ENCODE data around the gene SLC45A3.
A peak's percentile ranks its signal among the peaks of the same experiment; 100 is the strongest.
"Not testable (repeated sequence)": the region's sequence is repeated elsewhere in the genome, so short reads cannot be mapped to it uniquely, and the experiment has no call there.

SLC45A3 gene

DNA sequence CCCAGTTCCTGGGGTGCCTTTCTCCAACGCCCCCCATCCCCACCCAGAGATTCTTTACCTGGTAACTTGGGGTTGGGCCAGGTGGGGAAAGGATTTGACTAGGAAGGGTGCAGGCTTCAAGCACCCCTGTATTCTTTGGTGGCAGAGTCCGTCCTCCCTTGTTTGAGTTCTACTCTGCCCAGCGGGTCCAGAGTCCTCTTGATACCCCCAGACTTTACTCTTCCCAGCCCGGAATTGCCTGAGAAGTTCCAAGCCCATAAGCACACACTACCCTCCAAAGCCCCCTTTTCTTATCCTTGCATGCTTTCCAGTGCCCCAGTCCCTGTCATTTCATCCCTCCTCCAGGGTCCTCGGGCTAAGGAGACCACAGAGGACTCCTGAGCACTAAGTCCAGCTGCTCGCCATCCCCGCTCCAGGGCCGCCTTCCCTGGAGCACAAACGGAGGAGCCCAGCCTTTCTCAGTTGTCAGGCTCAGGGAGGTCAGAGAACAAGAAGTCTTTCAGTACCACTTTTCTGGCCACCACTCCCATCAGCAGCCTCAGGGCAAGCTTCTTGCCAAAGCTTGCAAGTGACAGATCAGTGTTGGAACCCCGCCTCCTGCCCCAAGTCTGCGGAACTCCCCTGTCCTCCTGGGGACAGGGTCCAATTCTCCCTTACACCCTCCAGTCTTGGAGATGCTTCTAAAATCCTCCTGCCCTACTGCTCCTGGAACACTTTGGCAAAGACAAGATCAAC, 12.2 kb downstream of the SLC45A3 start:
- DNase-seq: no peak

DNA sequence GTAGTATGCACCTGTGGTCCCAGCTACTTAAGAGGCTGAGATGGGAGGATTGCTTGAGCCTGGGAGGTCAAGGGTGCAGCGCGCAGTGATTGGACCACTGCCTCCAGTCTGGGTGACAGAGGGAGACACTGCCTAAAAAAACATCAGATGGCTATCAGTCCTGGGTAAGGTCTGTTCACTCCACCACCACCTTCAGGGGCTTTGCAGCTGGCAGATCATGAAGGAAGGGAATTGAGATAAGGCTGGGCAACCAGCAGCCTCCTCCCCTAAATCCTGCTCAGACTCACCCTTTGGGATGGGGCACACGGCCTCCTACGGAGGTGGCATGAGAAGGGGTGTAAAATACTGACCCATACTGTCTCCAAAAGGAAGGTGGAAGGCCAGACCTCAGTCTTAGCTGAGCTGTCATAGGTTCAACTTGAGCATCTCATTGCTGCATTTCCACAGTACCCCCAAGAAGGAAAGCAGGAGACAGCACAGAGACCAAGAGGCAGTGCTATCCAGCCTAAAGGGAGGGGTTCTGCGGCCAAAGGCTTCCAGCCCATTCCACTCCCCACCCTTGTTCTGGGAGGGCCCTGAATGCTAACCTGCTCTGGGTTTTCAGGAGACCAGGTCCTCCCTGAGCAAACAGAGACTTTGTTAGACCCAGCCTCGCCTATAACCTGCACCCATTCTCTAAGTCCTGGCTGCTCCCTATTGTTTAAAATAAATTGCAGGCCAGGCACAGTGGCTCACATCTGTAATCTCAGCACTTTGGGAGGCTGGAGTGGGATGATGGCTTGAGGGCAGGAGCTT, 13.7 kb downstream of the SLC45A3 start:
- no peak for DNase-seq

DNA sequence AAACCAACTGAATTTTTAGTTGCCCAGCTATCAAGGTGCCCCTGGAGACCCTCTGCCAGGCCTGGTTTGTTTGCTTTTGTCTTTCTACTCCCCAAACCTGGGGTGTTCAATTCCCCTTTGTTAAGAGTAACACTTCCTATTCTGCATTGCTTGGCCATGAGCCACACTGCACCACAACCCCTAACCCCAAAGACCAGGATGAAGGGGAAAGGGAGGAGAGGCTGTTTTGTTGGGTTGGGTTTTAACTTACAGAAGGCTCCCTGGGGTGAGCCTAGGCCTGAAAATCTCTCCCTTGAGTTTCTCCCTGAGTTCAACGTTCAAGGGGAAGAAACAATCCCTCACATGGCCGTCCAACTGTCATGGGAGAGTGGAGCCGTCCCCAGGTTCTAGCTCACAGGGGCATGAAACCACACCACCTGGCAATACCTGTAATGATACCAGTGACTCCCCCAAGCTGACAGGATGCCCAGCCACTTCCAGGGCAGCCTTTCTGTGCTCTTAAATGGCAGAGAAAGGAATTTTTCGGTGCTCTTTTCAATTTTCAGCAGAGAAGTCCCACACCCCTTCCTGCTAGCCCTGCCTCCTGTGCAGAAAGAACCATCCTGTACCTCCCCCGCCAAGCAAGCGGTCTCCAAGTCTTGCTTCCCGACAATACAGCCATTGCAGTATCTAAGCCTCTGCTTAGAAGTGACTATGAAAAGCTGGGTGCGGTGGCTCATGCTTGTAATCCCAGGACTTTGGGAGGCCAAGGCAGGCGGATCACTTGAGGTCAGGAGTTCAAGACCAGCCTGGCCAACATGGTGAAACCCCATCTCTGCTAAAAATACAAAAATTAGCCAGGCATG, 14.9 kb downstream of the SLC45A3 start:
- DNase-seq: no peak

DNA sequence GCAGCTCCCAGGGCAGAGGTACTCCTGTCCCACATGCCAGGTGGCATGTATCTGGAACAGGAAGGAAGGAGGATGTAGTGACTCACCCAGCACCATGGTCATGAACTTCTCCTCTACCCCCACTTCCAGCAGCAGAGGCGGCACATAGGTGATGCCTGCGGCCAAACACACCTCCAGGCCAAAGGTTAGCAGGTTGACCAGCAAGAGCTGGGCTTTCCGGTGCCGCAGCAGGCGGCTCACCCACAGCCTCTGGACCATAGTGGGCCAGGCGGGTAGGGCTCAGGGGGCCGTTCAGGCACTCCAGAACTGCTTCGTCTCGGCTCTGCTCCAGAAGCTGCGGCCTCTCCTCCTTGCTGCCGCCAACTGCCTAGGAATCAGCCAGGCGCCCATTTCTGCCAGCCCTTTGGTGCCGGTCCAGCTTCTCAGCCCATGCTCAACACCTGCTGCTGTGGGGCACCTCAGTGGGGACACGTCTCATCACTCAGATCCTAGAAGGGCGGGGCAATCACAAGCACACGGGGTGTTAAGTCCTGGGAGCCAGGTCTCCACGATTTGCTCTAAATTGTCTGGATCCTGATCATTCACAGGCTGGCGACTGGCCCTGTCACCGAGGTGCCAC, 15.8 kb downstream of the SLC45A3 start:
- no peak for DNase-seq

DNA sequence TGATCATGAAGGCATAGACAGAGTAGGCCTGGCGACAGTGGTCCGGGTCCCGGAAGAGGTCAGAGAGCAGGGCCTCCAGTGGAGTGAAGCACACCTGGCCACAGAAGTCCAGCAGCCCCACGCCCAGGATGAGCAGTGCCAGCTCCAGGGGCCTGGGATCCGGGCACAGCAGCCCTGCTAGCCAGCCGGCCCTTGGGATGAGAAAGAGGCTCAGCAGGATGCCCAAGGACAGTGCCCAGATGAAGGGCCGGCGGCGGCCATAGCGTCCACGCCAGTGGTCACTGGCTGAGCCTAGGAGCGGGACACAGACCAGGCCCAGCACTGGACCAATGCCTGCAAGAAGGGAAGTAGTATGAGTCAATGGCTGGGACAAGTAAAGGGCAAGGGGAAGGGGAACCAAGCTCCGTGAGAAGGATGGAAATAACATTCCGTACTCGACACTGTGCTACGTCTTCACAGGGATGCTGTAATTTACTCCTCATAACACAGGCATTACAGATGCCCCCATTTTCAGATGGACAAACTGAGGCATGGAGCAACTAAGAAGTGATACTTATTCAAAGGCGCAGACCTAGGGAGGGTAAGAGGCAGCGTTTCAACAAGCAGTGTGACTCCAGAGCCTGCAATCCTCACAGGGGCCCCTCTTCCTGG, 16.9 kb downstream of the SLC45A3 start:
- no peak for DNase-seq

DNA sequence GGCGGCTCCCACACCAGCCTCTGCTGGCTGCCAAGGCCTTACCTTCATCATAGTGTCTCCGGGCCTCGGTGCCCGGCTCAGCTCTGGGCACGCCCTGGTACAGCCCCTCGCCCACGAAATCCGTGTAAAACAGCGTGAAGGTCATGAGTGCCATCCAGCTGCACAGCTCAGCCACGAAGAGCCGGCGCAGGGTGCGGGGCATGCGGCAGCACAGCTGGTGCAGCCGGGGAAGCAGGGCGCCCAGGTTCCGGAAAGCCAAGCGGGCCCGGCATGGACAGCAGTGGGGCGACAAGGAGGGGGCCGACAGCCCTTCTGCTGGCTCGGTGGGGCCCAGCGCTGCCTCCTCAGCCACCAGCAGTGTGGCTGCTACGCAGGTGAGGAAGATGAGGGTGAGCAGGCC, 17.5 kb downstream of the SLC45A3 start:
- DNase-seq: no peak

DNA sequence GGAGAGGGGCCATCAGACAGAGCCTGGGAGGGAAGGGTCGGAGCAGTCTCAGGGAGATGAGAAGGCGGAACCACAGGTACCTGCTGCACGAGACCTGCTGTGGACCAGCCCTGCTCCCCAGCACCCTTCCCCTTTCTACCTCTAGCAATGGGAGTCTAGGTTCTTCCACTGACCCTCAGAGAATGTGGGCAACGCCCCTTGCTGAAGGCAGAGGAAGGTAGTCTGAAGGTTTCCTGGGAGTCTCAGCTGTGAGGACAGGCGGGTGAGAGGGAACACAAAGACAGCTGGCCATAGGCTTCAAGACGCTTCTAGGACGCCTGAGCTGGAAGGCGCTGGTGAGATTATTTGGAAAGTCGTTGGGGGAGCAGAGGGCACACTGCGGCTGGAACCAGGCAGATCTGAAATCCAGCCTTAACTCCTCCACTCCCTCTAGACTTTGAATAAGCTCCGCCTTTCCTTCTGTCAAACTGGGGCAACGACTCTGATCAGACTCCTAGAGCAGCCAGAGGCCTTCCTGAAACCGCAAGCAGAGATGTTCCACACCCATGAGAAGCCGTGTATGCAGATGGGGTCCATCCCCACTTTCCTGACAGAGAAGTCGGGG, 18.1 kb downstream of the SLC45A3 start:
- no peak for DNase-seq

DNA sequence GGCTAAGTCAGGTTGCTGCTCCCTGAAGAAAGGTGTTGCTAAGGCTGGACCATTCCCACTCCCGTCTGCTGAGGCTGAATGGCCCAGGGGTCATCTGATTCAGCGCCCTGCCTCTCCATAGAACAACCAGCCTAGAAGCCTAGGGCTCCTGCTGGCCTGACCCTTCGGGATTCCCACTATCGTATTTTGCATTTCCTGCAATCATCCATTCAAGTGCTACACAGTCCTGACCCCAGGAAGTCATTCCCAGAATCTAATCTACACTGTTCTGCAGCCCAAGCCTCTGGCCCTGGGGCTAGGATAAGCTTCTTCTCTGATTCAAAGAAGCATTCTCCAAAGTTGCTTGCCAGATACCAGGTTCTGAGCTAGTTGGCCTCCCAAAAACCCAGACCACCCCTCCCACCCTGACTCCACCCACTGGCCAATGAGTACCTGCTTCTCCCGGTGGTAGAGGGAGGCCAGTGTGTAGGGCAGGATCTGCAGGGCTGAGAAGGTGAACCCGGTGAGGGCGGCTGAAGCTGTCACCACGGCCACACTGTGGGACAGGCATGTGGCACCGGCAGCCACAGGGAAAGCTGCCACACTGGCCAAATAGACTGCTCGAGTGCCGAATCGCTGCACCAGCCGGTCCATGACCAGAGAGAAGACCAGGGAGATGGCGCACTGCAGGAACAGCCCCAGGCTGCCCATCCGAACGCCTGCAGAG, 18.7 kb downstream of the SLC45A3 start:
- DNase-seq: no peak

DNA sequence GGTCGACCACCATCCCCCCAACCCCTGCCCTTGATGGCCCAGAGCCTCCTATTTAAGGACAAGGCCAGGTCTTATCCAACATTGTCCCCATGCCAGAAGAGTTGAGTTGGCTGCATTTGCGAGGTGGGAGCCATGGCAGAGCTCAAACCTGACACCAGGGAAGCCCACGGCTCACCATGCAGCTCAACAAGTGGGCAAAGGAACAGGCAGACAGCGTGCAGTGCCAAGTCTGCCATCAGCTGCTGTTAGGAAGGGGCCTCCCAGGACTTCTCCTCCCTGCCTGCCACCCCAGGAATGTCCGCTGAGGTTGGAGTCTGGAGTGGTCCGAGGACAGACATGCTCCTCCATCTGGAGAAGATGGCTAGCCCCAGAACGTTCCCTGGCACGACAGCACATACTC, 19.9 kb downstream of the SLC45A3 start:
- no peak for DNase-seq

DNA sequence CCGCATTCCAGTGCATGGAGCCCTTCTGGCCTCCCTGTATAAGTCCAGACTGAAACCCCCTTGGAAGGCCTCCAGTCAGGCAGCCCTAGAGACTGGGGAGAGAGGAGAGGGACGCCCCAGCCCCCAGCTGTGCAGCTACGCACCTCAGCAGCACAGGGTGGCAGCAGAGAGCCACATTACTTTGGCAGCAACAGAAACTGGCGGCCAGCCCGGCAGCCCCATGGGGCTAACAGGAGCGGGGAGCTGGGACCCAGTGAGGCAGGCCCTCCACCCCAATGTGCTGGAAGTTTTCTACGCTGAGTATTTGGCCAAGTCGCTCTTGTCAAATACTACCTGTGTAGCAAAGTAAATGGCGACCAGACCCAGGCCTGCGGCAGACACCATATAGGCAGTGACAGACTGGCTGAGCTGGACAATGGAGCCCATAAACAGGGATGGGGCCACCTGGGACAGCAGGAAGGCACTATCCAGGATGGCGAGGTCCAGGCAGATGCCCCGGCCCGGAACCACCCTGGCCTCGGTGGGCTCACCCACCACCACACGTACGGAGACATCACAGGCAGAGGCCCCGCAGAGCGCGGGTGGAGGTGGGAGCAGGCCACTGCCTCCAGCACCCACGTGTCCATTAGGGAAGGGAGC, 21.2 kb downstream of the SLC45A3 start:
- peak; percentile 79 to 84 for DNase-seq

DNA sequence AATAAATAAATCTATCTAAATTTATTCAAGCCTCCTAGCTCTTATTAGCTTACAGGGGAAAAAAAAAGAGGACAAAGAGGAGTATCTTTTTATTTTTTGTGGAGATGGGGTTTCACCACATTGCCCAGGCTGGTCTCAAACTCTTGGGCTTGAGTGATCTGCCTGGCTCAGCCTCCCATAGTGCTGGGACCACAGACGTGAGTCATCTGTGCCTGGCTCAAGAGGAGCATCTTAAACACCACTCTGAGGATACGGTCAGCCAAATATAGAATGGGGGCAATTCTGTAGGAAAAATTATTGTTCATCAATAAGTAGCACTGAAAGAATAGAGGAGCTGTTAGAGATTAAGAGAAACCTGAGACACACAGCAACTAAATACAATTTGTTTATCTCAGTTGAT, 24.1 kb downstream of the SLC45A3 start:
- no peak for DNase-seq

DNA sequence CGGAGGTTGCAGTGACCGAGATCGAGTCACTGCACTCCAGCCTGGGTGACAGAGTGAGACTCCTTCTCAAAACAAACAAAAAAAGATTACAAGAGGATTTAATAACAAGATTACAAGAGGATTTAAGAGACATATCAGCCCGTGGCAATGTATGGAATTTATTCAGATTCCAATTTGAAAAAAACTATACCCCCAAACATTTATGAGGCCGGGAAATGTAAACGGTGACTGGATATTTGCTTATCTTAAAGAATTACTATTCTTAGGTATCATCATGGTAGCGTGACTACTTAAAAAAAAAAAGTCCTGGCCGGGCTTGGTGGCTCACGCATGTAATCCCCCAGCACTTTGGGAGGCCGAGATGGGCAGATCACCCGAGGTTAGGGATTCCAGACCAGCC, 27.3 kb downstream of the SLC45A3 start:
- DNase-seq: no peak

DNA sequence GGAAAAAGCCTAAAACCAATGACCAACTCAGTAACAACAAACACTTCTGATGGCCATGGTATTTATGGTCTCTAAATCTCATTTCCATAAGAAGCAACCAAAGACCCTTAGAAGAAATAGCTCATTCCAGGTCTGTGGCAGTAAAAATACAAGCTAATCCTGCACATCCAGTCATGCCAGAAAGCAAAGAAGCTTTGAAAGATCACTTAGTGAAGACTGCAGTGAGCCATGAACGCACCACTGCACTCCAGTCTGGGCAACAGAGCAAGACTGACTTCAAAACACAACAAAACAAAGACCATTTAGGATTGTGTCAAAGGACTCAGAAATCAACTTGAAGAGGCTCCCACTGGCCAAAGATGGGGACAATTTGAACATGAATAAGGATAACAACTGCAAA, 30.1 kb downstream of the SLC45A3 start:
- no peak for DNase-seq

DNA sequence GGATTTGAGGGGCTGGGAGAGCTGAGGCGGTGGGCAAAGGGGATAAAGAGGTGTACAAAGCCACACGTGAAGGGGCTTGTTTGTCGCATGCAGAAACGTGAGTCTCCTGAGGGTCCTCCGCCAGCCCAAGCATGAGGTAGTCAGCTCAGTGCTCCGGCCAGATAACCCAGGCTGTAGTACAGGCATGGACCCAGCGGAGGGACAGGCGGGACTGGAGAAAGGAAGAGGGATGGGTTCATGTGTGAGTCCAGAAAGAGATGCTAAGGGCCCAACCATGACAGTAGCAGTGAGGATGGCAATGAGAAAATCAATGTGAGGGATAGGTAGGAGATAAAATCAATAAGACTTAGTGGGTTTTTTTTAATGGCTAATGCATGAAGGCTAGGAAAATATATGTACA, 34.8 kb downstream of the SLC45A3 start:
- DNase-seq: no peak

DNA sequence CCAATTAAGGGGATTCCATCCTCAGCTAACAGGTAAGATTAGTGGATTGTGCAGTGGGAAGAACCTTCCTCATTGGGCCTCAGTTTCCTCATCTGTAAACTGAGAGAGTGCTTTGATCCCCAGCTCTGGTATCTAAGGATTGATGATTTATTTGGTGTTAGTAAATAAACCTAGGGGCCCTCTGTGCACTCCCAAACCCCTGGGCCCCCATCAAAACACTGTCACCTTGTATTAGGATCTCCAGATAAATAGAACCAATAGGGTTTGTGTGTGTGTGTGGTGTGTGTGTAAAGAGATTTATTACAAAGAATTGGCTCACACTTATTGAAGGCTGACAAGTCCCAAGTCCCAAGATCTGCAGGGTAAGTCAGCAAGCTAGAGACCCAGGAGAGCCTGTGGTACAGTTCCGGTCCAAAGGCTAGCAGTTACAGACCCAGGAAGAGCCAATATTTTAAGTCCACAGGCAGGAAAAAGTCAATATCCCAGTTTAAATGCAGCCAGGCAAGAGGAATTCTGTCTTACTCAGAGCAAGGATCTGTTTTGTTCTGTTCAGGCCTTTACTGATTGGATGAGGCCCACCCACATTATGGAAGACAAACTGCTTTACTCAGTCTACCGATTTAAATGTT, 37.5 kb downstream of the SLC45A3 start:
- no peak for DNase-seq

DNA sequence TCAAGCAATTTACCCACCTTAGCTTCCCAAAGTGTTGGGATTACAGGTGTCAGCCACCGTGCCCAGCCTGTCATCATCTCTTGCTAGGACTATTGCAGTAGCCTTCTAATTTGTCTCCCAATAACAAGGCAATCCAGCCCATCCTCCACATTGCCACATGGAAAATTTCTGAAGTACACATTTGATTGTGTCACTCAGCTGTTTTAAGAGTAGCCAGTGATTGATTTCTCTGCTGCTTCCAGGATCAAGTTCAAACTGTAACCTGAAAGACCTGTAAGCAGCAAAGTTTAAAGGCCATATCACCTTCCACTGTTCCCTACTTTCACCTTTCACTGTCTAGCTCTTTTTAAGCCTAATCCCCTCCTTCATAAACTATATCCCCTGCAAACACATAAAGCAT, 40.7 kb downstream of the SLC45A3 start:
- no peak for DNase-seq

DNA sequence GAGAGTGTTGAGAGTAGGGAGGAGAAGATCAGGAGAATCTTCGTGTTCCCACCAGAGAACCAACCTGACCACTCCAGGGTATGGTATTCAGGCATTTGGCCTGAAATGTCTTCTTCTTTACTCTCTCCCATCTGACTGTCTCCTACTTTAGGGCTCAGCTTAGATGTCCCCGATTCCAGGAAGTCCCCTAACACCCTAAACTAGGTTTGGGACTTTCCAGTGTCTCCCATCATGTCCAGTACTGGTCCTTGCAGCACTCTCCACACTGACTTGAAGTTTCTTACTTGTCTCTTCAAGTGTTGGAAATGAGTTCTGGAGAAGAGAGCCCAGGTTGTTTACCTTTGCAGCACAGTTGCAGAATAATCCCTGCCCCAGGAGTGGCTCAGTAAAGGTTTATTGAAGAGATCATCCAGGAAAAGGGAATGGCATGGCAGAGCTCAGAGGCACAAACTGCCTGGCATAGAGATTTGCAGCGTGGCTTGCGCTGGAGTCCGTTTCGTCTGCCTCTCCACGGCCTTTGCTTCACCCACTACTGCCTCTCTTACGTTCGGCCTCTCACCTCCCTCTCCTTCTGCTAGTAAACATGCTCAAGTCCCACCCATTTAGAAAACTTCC, 42.3 kb downstream of the SLC45A3 start:
- no peak for DNase-seq

DNA sequence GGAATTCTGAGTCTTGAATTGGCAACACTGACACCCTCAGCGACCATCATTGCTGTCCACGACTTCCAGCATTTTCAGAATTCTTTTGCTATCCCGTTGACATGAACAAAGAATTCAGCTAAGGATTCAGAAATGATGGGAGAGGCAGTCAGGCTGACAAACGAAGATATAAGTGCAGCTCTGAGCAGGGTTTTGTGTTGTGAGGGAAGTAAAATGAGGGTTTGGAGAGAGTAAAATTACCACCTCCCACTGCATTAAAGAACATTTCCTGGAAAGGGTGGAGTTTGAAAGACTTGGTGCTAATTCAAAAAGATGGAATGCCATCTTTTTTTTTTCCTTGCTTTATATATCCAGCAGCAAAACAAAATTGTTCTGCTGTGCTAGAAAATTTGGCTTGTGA, 43.6 kb downstream of the SLC45A3 start:
- no peak for DNase-seq

DNA sequence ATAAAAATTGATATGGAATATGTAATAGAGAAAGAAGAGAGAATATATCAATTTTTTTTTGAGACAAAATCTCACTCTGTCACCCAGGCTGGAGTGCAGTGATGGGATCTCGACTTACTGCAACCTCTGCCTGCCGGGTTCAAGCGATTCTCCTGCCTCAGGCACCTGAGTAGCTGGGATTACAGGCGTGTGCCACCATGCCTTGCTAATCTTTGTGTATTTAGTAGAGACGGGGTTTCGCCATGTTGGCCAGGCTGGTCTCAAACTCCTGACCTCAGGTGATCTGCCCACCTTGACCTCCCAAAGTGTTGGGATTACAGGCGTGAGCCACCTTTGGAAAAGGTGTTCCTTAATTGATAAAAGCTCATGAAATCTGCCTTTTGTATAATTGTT, 44.2 kb downstream of the SLC45A3 start:
- DNase-seq: not testable (repeated sequence)

DNA sequence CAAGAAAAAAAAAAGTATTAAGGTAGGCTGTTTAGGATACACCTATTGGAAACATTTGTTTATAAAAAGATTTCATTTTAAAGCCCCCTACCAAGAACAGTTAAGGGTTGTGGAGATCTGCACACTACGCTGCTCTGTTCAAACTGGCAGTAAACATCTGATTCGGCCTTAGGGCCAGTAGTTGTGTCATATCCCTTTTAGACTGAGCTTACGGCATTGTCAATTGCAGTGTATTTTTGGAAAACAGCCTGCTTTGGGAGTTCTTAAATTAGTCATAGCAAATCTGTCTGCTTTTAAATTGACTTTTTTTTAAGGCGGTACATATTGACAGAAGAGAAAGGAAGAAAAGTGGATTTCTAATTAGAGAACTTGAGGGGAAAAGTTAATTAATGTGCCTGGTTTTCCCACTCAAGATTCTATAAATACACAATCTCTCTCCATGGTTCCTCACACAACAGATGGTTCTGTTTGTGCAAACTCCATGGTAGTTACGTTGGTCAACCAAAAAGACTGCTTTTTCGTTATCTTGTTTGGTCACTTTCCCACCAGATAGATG, 46.8 kb downstream of the SLC45A3 start:
- no peak for DNase-seq

Measured in activated CD4-positive, alpha-beta T cell treated with anti-CD3 and anti-CD28 coated beads, Interleukin-2, amount 50 U/mL, for 48 hours (primary cell).